GM12873 (cell line): ENCODE results near the gene OPCML.

Experiments
- TF ChIP-seq, protein P1 (sequence below): IDR thresholded peaks from 2 replicates; pipeline ENCODE4 v1.5.1; 2012; ENCODE audit warnings: low read depth, mild to moderate bottlenecking, moderate library complexity, low read length, control low read depth; ENCODE audit not compliant: insufficient read depth; ENCODE audit errors: missing control alignments

Gene OPCML

DNA sequence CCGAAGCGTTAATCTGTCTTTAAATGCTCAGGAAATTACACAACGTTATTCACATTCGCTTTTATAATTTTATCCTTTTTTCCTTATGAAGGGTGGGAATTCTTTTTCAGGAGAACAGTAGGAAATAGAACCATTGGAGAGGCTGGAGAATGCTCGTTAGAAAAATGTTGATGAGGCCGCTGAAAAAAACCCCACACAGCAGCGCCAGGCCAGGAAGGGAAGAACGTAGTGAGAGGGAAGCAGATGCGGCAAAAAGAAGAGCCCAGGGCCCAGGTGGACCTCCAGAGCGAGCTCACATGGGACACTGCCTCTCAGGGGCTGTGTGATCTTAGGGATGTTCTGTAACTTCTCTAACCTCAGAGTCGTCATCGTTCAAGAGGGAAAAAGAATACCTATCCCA, 691.6 kb downstream of the OPCML start:
- TF ChIP-seq, protein P1, sequence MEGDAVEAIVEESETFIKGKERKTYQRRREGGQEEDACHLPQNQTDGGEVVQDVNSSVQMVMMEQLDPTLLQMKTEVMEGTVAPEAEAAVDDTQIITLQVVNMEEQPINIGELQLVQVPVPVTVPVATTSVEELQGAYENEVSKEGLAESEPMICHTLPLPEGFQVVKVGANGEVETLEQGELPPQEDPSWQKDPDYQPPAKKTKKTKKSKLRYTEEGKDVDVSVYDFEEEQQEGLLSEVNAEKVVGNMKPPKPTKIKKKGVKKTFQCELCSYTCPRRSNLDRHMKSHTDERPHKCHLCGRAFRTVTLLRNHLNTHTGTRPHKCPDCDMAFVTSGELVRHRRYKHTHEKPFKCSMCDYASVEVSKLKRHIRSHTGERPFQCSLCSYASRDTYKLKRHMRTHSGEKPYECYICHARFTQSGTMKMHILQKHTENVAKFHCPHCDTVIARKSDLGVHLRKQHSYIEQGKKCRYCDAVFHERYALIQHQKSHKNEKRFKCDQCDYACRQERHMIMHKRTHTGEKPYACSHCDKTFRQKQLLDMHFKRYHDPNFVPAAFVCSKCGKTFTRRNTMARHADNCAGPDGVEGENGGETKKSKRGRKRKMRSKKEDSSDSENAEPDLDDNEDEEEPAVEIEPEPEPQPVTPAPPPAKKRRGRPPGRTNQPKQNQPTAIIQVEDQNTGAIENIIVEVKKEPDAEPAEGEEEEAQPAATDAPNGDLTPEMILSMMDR, result no peak

DNA sequence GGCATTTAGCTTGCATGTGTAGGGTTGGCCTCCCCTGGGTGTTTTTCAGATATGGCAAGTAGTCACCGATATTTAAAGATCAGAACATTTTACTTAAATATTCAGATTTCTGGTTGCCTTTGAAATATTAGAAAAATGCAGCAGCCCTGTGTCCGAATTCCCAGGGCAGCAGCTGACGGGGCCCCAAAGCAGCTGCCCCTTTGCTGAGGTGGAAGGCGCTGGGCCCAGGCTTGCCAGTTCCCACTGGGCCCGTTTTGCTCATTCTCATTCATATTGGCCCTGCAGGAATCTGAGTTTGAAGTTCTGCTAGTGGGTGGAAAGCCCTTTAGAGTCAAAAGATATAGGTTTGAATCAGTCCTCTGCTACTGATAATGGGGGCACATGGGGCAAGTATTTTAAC, 692.1 kb downstream of the OPCML start:
- TF ChIP-seq, protein P1, result no peak

DNA sequence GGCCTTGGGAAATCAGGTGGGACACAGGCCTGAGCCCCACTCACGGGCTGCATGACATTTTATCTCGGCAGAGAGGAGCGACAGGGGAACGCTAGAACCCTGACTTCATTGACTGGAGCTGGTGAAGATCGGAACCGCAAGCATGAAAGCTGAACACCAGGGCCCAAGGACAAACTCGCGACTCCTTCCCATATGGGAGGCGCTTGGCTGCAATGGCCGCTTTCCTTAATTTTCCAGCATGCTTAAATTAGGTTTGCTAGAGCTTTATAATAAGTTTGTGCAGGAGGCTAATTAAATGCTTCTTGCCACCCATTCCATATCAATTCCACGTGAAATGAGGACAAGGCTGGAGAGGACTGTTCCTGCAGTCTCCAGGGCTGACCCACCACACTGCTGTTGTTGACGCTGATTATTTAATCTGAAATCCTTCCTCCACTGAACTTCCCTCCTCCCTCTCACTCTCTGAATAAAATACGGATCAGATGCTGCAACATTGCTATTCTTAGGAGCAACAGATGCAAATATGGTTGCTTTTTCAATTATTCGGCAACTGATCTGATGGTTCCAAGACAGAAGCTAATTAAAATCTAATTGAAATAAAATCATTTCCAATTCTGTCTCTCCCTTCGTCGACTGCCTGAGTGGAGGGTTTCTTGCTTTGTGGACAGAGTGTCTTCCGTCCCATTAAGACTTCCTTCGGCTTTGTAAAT, 692.9 kb downstream of the OPCML start:
- TF ChIP-seq, protein P1, result no peak

DNA sequence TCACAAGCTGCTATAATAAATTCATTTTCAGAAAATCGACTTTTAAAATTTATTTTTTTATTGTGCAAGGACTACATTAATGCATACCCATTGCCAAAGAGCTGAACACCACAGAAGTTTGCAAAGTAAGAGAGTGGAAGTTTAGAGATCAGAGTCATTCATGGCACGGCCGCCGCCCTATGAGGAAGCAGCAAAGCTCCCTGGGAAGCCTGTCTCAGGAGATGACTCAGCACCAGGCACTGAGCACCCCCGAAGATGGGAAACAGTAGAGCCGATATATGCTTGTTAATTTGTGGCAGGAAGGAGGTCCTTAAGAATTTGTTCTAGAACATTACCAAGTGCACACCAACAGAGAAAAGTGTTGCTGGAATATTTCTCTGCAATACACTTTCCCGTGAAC, 693.7 kb downstream of the OPCML start:
- TF ChIP-seq, protein P1, result no peak

DNA sequence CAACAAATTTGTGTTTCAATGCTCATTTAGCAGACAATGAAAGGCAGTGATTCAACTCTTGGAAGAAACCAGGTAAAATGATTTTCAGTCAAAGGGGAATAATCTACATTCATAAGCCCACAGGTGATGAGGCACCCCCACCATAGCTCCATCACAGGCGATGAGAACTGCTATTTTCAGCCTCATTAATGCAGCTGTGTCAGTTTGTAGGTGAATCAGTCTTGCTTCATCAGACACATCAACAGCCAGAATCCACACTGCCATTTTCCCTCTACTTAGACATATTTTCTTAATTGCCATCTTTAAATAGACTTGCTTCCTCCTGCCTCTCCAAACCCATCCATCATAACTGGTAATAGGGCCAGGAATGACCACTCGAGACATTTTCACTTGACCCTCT, 701.0 kb downstream of the OPCML start:
- TF ChIP-seq, protein P1, result no peak

- TF ChIP-seq, protein P1, result no peak
Measured at GRCh38 chr11:132824642-132825041, 707.7 kb downstream of the OPCML start.

DNA sequence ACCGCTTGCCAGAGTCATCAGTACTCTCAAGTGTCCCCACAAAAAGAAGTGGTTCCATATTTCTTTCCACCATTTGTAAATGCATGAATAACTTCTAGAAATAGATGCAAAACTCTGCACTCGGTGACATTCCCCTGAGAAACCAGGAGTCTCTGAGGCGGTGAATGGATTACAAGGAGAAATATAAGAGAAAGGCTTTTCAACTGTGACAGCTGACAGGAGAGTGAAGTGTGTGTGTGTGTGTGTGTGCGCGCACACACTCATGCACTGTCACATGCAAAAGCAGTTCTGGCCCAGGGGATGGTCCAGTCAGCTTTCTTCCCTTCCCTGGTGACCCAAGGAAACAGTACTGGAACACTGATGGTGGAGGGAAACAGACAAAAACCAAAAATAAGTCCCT, 710.0 kb downstream of the OPCML start:
- TF ChIP-seq, protein P1, result no peak
